SU-DHL-6 (cell line): Measurements from ENCODE around the gene NEFH.

Experiments used
- H2AFZ ChIP-seq: fragments of 200-600 bp; sonication (generic); 2 replicates; pipeline ENCODE4 v1.6.1; 2014; ENCODE audit warnings: low read depth, mild to moderate bottlenecking, moderate library complexity, mixed read lengths, antibody characterized with exemption, low read length; ENCODE audit not compliant: severe bottlenecking
- H3F3A ChIP-seq: fragments of 200-600 bp; shearing (Covaris generic); 2 replicates; pipeline ENCODE4 v1.6.0; 2016; ENCODE audit warnings: antibody characterized with exemption, mild to moderate bottlenecking; ENCODE audit not compliant: insufficient read depth
- H3K27ac ChIP-seq: fragments of 200-600 bp; sonication (generic); 2 replicates; pipeline ENCODE4 v1.5.1; 2016; ENCODE audit warnings: low read depth, mild to moderate bottlenecking, low read length, moderate library complexity, mixed read lengths
- H3K27me3 ChIP-seq: fragments of 200-600 bp; sonication (generic), shearing (Covaris generic); 2 replicates; pipeline ENCODE4 v1.6.0; 2014; ENCODE audit warnings: mild to moderate bottlenecking, low read length
- H3K36me3 ChIP-seq: fragments of 200-600 bp; sonication (generic); 2 replicates; pipeline ENCODE4 v1.6.1; 2014; ENCODE audit warnings: mild to moderate bottlenecking, low read length, mixed read lengths
- H3K4me2 ChIP-seq: fragments of 300-600, 200-600 bp; shearing (Covaris generic), sonication (generic); 2 replicates; pipeline ENCODE4 v1.6.0; 2014; ENCODE audit warnings: low read length, low read depth, mild to moderate bottlenecking; ENCODE audit not compliant: poor library complexity, severe bottlenecking
- H3K4me3 ChIP-seq: fragments of 200-600 bp; sonication (generic); 2 replicates; pipeline ENCODE4 v1.5.1; 2014; ENCODE audit warnings: antibody characterized with exemption, low read length, mild to moderate bottlenecking, mixed read lengths; ENCODE audit not compliant: insufficient read depth, poor library complexity, severe bottlenecking
- H3K79me2 ChIP-seq: fragments of 200-600 bp; sonication (generic); 2 replicates; pipeline ENCODE4 v1.6.1; 2014; ENCODE audit warnings: mild to moderate bottlenecking, low read length, moderate library complexity; ENCODE audit not compliant: insufficient read depth
- H3K9ac ChIP-seq: fragments of 200-600 bp; sonication (generic); 2 replicates; pipeline ENCODE4 v1.7.0; 2014; ENCODE audit warnings: mild to moderate bottlenecking, low read length
- H3K9me2 ChIP-seq: fragments of 200-600 bp; sonication (generic); replicated peaks from 2 replicates; pipeline ENCODE4 v1.6.1; 2014; ENCODE audit warnings: low read length; ENCODE audit not compliant: insufficient read depth
- H3K9me3 ChIP-seq: fragments of 200-600 bp; sonication (generic); 2 replicates; pipeline ENCODE4 v1.6.1; 2014; ENCODE audit warnings: low read length, mixed read lengths; ENCODE audit not compliant: insufficient read depth
- H4K20me1 ChIP-seq: fragments of 200-600 bp; sonication (generic); 2 replicates; pipeline ENCODE4 v1.6.1; 2014; ENCODE audit warnings: low read depth, mild to moderate bottlenecking, antibody characterized with exemption, low read length, moderate library complexity, mixed read lengths
- EZH2phosphoT487 ChIP-seq: fragments of 200-600 bp; sonication (generic), shearing (Covaris generic); conservative IDR thresholded peaks from 2 replicates; pipeline ENCODE4 v1.6.1; 2018; ENCODE audit warnings: mild to moderate bottlenecking, antibody characterized with exemption, low read length, moderate library complexity, mixed read lengths
- TF ChIP-seq, protein P1 (sequence below): fragments of 200-600 bp; sonication (generic); IDR thresholded peaks from one replicate; pipeline ENCODE4 v1.5.1; 2017; ENCODE audit warnings: antibody characterized with exemption, mild to moderate bottlenecking, low read length, moderate library complexity; ENCODE audit not compliant: insufficient read depth, poor library complexity, severe bottlenecking

Gene NEFH

DNA sequence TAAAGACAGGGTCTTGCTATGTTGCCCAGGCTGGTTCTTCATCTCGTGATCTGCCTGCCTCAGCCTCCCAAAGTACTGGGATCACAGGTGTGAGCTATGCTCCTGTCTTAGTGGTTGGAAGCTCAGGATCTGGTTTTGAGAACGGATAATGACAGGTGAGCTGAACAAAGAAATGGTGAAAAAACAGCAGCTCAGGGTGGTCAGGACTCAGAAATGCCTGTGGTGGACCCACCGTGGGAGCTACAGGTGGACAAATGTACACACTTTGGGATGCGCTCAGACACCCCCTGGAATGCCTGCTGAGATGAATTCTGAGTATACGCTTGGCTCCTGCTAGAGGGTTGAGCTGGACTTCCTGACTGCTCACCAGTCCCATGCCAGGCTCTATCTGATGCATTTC lies 32.1 kb upstream of the NEFH start:
- no peaks in the 10 kb centered on the region for H3K9me3 ChIP-seq
- H3K9ac ChIP-seq, result no peak overlapping the region
- H3K27ac ChIP-seq, result no peak overlapping the region
- no peaks in the 10 kb centered on the region for H3K27me3 ChIP-seq
- no peaks in the 10 kb centered on the region for H3K9me2 ChIP-seq
- no peaks in the 10 kb centered on the region for H3F3A ChIP-seq
- H3K36me3 ChIP-seq, result no peaks in the 10 kb centered on the region
- no peak overlapping the region for H2AFZ ChIP-seq
- H3K4me2 ChIP-seq, result no peak overlapping the region
- no peaks in the 10 kb centered on the region for H4K20me1 ChIP-seq
- no peaks in the 10 kb centered on the region for H3K79me2 ChIP-seq
- H3K4me3 ChIP-seq, result no peak overlapping the region
- TF ChIP-seq, protein P1, sequence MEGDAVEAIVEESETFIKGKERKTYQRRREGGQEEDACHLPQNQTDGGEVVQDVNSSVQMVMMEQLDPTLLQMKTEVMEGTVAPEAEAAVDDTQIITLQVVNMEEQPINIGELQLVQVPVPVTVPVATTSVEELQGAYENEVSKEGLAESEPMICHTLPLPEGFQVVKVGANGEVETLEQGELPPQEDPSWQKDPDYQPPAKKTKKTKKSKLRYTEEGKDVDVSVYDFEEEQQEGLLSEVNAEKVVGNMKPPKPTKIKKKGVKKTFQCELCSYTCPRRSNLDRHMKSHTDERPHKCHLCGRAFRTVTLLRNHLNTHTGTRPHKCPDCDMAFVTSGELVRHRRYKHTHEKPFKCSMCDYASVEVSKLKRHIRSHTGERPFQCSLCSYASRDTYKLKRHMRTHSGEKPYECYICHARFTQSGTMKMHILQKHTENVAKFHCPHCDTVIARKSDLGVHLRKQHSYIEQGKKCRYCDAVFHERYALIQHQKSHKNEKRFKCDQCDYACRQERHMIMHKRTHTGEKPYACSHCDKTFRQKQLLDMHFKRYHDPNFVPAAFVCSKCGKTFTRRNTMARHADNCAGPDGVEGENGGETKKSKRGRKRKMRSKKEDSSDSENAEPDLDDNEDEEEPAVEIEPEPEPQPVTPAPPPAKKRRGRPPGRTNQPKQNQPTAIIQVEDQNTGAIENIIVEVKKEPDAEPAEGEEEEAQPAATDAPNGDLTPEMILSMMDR, result no peak
- TF ChIP-seq EZH2phosphoT487, result no peak

DNA sequence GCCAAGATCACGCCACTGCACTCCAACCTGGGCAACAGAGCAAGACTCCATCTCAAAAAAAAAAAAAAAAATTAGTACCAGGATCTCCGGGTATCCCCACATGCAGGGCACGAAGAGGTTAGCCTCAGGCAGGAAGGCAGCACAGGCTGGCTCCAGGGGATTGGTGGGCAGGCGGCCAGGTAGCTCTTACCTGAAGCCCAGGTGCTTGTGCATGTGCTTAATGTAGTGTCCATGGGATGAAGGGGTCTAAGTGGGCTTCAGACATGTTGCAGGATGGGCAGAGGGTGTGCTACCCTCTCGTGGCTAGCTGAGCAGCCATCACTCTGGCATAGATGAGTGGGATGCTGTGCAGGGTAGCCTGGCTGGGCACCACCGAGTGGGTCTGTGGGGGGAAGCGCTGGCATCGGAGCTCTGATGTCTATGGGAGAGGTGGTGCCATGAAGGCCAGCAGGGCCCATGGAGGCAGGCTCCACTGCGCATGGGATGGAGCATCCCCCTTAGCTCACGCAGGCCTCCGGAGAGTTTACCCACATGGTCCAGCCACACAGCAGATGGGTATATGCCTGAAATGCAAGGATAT lies 30.6 kb upstream of the NEFH start:
- H3K27me3 ChIP-seq, result no peaks in the 10 kb centered on the region
- H4K20me1 ChIP-seq, result no peaks in the 10 kb centered on the region
- TF ChIP-seq, protein P1, result no peak
- TF ChIP-seq EZH2phosphoT487, result no peak
- H3K4me2 ChIP-seq, result no peak overlapping the region
- H3K4me3 ChIP-seq, result no peak overlapping the region
- no peaks in the 10 kb centered on the region for H3K79me2 ChIP-seq
- H3K36me3 ChIP-seq, result no peaks in the 10 kb centered on the region
- H3K27ac ChIP-seq, result no peak overlapping the region
- no peaks in the 10 kb centered on the region for H3K9me2 ChIP-seq
- H3K9ac ChIP-seq, result no peak overlapping the region
- no peaks in the 10 kb centered on the region for H3F3A ChIP-seq
- no peak overlapping the region for H2AFZ ChIP-seq
- no peaks in the 10 kb centered on the region for H3K9me3 ChIP-seq

DNA sequence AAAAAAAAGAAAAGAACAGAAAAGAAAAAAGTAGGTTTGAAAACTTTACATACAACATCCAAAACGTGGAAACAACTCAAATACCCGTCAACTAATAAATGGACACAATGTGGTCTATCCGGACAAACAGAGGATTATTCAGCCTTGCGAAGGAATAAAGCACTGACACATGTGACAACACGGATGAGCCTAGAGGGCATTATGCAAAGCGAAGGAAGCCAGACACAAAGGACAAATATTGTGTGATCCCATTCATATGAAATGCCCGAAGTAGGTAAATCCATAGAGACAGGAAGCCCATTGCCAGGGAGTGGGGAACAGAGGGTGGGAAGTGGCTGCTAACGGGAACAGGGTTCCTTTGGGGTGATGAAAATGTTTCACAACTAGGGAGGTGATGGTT lies 29.8 kb upstream of the NEFH start:
- H3K36me3 ChIP-seq, result no peaks in the 10 kb centered on the region
- H3K4me2 ChIP-seq, result no peak overlapping the region
- H3K4me3 ChIP-seq, result no peak overlapping the region
- H3K9me3 ChIP-seq, result no peaks in the 10 kb centered on the region
- H3F3A ChIP-seq, result no peaks in the 10 kb centered on the region
- TF ChIP-seq, protein P1, result no peak
- no peak for TF ChIP-seq EZH2phosphoT487
- H4K20me1 ChIP-seq, result no peaks in the 10 kb centered on the region
- no peak overlapping the region for H3K9ac ChIP-seq
- H3K27me3 ChIP-seq, result no peaks in the 10 kb centered on the region
- no peak overlapping the region for H2AFZ ChIP-seq
- H3K79me2 ChIP-seq, result no peaks in the 10 kb centered on the region
- H3K27ac ChIP-seq, result no peak overlapping the region
- H3K9me2 ChIP-seq, result no peaks in the 10 kb centered on the region
